NOMO-1 (cell line): ENCODE measurements around the gene TRIB2.

ENCODE experiments used
- DNase-seq, 2 experiments: peaks; one replicate each; lab custom pipeline; 2025; ENCODE audit not compliant: unreplicated experiment in 2 of 2; lab: John Stamatoyannopoulos, UW

The TRIB2 gene

DNA sequence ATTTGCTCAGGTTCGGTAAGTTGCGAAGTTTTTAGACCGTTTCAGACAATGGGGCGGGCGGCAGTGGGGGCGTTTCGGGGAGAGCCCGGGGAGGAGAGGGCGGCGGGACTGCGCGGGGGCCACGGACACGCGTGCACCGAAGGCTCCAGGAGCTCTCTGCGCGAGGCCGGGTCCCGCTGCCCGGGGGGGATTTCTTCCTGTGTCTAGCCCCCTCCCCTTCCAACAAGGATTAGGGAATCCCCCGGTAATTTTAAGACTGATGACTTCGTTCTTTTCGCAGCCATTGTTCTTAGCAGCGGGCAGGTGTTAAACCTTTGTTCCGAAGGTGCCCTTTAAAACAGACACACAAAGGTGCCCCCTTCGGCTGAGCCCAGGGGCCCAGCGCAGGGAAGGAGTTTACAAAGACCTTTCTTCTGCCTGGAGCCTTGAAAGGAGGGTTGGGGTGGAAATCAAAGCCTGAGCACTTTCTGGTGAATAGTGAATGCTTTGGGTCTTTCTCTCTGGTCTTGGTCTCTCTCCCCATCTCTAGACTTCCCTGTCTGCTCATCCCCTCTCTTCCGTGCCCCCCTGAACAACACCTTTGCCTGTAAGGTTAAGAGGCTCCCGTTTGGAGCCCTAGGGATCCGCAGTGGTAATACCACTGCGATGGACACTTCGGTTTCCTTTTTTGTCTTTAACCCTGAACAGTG, 2.1 kb downstream of the TRIB2 start:
- no peak for DNase-seq

DNA sequence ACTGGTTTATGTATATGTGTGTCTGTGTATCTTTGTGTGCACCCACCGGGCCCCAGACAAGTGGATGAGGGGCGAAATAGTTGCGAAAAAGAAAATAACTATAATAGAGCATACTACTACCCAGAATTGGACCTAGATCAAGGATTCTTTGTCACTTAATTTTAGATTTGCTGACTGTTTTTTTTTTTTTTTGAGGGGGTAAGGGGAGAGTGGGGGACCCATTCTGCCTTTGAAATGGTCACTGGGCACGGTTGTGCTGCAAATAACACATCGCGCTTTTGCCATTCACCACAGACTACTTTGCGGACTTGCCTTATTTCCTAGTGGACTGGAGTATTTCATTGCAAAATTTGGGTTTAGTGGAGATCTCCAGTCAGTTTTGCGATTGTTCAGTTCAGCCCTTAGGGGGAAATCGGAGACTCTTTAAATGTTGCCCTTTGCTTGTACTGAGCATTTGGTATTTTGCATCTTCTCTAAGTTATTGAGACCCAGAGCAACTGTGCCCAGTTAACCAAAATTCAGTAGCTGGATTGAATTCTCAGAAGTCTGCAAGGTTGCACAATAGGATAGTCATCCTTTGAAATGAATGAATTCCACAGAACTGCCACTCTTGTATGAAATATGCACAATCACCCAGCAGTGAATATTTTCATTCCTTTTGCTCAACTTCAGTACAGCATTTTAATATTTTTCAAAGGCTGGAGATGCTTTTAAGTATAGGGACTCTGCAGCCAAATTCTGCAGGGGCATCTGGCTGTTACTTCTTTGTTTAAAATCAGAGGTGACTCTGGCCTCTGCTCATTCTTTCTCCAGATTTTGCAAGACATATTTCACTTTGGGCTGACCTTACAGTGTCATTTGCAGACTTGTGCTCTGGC, 2.9 kb downstream of the TRIB2 start:
- no peak for DNase-seq

DNA sequence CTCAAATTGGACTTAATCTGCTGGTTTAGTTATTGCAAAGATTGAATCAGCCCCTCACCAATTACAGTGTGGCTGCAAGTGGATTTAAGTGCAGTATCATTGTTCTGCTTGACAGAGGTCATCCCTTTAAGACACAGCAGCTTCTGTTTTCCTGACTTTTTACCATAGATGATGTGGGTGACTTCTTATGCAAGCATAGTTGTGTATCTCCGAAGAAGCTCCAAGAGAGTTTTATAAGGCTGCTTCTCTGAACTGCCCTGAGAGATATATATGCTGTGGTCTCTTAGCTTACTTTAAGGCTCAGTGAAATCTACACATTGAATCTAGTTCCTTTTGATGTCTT, 3.5 kb downstream of the TRIB2 start:
- peak in 1 of 2 experiments; percentile 14 for DNase-seq

DNA sequence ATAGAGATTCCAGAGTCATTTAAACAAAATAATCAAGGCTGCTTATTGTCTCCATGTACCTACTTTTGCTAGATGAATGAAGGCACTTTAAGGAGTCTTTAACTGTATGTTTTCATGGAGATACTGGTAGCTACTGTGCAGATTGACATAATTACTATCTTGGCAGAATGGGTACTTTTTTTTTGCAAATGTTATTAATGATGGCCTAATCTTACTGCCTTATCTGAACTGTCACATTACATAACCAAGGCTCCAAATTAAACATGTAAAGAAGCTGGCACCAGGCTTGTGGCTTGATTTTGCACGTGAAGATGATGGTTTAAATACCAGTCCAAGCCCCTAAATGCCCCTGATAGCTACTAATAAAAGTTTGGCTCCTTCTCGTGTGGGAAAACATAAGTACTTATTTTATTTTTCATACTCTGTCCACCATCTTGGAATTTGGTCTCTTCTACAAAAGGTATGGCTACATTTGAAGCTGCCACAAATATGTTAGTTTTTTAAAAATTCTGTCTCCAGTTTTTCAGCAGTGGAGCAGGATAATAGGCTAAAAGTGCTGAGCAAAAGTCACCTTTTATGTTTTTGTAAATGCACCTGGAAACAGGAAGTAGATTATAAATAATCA, 4.1 kb downstream of the TRIB2 start:
- no peak for DNase-seq

DNA sequence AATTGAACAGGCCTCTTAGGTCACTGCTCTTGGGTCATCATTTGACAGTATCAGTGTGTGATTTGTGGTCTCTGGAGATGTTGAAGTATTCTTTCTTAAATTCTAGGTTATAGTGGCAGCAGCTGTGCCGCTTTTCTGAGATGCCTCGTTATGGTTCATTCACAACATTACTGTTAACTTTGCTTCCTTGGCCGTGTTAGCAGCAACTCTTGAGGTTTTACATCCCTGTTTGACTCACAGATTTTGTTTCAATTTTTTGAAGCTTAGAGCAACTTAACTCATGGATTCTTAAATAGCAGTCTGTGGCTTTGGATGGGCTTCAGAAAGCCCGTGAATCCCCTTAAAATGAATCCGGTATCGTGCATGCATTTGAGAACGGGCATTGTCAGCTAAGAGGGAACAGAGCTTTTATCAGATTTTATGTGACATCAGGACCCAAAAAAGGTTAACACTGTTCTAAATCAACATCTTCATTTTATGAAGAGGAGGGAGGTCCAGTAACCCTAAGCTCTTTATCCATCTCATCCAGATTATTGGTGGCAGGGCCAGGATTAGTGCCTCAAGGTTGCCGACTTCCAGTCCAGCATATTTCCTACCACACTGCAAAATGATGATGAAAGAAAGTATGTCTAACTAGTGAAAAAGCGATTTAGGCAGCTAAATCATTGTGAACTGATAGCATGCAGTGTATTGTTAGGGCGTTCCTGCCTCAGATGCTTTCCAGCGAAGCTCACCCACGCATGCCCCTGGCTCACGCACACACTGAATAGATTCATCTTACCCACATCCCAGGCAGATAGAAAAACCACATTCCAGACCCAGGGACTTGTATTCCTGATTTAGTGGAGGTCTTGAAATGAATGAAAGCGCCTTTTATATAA, 5.1 kb downstream of the TRIB2 start:
- no peak for DNase-seq

DNA sequence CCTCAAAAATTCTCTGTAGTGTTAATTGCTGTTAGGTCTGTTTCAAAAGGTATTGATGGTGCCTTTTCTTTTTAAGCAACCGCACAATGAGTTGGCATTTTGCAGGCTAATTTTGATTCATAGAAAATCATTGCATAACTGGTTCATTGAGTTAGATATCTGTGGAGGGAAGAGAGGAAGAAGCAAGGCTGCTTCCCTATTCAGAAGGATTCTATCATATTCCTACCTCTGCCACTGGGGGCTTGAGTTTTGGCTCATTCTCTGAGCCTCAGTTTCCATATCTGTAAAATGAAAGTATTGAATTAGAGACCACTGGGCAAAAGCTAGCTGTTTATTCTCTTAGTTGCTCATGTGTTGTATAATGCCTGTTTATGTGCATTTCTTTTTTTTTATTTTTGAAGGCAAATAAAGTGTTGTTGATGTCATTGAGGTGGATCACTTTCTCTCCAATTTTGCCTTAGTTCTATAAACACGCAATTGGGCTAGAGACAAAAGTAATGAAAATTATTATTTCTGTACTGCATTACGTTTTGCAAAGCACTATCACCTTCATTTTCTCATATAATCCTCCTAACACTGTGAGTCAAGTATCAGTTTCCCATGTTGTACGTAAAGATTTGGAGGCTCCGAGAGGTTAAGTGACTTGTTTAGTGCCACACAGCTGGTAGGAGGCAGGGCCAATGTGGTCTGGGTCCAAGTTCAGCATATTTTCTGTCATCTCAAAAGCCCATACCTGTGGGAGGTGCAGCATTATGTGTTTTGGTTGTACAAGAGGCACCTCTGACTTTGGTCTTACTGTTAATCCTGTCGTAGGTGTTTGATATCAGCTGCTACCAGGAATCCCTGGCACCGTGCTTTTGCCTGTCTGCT, 5.9 kb downstream of the TRIB2 start:
- DNase-seq: peak; percentile 71 to 84

DNA sequence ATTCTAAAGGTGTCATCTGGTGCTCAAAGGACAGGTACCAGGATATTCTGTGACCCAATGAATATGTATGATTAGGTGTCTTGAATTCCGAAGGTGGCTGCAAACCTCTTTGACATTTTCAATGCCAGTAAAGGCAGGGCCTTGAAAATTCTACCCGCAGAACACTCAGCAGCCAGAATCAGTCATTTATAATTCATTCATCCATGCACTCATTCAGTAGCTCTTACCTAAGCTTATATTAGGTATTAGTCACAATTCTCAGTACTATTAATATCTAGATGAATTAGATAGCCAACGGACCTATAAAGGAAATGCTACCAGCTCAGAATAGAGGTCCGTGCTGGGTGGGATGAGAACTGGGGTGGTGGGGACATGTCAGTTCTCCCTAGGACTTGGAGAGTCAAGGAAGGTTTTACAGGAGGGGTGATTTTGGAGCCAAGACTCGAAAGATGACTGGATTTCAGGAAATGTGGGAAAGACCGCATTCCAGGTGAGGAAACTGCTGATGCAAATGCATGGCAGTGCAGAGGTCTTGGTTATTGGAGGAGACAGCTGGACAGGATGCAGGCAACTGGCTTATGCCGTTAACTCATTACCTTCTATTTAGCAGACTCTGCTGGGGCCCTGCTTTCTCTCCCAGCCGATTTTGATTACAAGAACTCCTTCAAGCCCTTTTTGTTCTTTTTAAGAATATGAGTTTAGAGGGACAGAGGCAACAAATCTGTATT, 7.2 kb downstream of the TRIB2 start:
- no peak for DNase-seq

DNA sequence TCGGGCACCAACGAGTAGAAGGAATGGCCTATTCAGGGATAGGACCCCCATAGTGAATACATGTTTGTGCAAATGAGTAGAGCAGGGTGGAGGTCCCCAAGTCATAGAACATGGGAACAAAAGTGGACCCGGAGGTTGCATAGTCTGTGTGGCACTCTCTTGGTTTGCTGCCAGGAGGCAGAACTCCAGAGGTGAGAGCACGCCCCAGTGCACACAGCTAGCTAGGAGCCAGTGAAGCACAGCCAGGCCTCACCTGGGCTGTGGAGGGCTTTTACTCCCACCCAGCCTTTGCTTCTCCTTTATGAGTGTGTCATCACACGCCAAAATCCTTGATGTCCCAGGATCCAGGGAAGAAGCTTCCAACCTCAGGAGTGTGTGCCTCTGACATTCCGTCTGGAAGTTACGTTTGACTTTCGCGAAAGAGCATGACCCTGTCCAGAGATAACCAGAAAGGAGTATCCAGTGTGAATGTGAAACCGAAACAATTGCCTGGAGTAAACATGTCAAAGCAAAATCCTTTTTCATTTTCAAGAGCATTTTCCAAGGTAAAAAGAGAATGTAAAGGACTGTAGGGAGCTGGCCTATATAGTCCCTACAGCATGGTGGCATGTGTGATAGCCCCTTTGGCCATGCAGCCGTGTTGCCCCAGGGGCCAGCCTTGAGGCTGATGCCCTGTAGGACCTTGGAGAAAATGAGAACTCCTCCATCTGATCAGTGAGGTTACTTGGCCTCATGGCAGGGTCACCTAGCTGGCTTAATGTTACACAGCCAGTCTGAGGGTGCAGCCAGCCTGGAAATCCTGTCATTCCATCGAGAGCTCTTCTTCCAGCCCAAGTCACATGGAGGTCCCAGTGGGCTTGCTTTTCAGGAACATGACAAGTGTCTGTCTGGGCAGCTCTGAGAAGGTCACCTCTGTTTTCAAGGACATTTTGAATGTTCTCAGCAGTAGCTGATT, 8.8 kb downstream of the TRIB2 start:
- DNase-seq: no peak

DNA sequence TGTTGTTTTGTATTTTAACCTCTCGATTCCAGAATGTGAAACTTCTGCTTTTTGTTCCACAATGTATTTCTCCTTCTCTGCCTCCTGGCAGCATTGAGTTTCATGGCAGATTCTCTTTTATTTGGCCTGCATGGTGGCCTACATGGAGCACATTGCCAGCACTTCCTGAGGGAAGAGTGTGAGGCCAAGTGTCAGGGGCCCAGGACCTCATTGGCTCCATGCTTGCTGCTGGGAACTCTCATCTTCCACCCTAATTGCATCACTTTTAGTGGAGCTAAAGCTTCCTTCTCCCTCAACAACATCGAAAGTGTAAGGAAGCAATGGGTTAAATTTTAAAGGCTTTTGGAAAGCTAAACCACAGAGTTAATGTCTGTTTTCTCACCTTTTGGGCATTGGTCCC, 9.5 kb downstream of the TRIB2 start:
- peak in 1 of 2 experiments; percentile 29 for DNase-seq

DNA sequence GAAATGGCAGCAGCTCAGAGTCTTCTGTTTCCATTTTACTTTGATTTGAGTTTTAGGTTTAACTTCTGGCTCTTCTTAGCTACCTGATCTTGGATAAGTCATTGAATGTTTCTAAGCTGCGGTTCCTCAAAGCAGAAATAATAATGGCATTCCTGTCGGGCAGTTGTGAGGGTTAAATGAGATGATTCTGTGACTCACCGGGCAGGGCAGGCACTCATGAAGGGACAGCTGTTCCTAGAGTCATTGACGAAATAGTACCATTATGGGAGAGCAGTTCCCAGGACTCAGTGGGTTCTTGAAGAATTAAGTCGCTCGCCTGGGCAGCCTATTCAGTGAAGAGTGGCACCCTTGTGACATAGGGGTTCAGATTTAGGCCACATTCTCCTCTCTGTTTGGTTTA, 10.3 kb downstream of the TRIB2 start:
- DNase-seq: no peak

DNA sequence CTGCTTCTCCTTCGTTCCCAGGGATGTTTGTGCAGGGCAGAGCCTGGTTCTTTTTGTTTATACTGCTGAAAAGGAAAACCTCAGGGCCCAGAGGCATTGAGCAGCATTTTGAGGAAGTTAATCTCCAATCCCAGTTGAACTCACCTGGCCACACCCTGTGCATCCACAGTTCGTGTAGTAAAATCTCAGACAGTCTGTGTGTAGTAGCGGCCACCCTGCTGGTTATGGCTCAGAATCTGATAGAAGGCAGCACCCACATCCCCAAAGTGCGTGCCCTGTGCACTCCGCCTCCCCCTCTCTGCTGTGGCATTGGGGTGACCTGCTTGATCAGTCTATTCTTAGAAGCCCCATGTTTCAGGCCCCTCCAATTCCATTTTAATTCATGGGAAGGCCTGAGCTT, 10.9 kb downstream of the TRIB2 start:
- no peak for DNase-seq

DNA sequence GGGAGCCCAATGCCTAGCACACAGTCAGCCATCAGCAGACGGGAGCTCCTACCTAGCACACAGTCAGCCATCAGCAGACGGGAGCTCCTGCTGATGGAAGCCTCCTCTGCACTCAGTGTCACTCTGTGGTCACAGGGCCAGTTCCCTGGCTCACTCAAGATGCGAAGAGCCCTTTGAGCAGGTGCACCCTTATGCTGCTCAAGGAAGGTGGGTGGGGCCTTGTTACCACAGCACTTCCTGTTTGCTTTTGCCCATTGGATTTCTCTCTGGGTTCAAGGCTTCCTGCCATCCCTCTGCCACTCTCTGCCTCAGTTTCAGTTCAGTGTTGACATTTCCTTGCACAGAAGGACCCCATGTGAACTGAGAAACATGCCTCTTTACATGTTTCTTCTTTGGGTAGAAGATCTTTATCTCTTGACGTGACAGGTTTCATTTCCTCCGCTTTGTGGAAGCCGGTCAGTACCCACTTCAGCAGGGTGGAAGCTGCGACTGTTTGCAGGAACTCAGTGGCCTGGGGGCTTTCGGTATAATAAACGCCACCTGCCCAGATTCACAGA, 11.6 kb downstream of the TRIB2 start:
- peak; percentile 66 to 82 for DNase-seq

DNA sequence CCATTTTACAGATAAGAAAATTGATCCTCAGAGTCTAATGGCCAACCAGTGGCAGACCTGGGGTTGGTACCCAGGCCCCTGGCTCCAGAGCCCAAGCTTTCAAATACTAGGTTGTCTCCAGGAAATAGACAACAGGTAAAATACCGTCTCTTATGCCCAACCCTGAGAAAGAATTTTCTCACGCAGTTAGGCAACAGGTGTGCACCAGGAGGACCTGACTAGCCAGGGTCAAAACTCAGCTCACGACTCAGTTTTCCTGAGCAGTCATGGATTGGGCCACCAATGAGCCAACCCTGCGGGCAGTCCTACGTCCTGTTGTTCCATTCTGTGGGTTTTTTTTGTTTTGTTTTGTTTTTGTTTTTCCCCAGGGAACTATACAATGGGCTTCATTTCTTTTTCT, 13.5 kb downstream of the TRIB2 start:
- no peak for DNase-seq

DNA sequence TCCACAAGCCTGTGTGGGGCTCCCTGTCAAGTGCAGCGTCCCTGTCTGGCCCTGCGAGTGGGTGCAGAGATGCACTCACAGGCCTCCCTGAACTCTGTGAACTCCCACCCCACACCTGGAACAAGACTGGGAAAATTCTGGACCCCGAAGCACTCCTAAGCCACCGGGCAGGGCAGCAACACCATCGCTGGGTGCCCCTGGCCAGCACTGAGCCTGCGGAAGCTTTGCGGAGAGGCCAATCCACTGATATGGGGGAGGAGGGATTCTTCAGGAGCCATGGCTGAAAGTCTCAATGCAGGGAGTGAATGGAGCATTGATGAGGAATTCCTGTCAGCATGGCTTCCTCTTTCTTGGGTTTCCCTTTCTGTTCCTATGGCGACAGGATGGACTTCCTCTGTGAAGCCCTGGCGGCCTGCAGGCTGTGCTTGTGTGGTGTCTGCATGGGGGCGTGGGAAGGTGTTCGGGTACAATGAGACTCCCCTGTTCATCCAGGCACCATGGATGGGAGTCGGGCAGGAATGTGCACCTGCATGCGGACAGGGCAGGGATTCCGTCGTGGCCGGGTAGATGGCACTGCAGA, 15.1 kb downstream of the TRIB2 start:
- DNase-seq: peak in 1 of 2 experiments; percentile 2

DNA sequence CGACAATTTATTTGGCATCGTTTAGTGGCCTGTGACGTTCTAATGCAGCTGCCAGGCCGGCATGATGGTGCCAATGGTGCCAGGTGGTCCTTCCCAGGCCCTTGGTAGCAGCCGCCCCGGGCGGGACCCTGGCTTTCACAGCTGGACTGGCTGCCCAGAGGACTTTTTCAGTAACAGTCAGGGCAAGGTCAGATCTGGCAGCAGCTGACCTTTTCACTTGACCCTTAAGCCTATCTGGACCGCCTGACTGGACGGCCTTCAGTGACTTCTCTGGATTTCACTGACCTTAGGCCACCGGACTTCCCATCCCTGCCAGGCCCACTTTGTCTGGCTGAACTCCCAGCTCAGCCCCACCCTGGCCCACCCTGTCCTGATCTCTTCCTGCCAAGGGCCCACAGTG, 15.9 kb downstream of the TRIB2 start:
- no peak for DNase-seq

DNA sequence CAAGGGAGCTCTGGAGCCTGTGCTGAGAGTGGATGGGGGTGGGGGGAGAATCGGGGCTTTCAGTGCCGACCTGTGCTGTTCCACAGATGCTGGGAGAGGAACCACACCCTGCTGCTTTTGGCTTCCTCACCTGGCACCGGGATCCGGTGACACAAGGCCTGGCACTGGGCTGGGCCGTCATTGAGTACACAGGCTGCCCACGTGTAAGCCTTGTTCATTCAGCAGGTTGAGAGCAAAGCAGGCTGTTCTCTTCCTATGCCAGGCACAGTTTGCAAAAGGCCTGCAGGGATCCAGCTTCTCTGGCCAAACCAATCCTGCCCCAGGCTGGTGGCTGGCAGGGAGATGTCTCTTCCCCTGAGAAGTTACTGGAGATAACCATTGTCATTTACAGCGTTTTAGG, 17.1 kb downstream of the TRIB2 start:
- no peak for DNase-seq

DNA sequence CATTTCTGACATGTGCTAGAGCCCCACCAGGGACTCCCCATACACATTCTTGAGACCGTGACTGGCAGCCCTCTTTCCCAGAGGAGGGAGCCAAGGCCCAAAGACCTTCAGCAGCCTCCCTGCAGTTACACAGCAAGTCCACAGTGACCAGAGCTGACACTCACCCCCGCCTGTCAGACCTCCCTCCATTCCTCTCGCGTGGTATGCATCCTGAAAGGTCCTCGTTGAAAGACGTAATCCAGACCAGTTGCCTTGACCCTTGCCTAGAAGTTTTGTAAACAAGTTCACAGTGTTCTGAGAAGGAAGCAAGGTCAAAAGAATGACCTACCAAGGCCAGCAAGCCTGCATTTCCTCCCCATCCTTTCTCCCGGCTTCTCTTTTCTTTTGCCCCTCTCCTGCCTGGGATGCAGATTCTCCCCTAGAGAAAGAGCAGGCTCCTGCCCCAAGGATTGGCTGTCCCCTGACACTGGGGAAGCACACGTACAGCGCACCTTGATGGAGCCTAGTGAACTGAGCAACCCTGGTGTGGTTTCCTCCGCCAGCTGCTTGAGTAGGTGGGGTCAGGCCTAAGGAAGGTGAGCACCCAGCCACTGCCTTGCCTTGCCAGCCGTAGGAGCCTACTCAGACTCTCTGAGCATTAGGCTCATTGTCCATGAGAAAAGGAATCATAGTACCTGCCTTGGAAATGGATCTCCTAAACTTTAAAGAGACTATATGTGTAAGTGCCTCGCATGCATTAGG, 18.3 kb downstream of the TRIB2 start:
- no peak for DNase-seq
